ENCODE results near the gene SLC38A11.

Gene SLC38A11

GRCh38 chr2:164969909-164970690, 14.8 kb upstream of the SLC38A11 start:
- no peak for DNase-seq (ENCODE audit: low spot score)

- DNase-seq (ENCODE audit: low spot score) = peak; percentile 56
These were observed 12.5 kb upstream of the SLC38A11 start for GRCh38 chr2:164967781-164968228.

GRCh38 chr2:164967361-164967760, 12.0 kb upstream of the SLC38A11 start:
- DNase-seq (ENCODE audit: low spot score) = no peak

- DNase-seq (ENCODE audit: low spot score) = no peak
These were observed 9.4 kb upstream of the SLC38A11 start for GRCh38 chr2:164964700-164965099.

GRCh38 chr2:164960159-164960558, 4.8 kb upstream of the SLC38A11 start:
- DNase-seq (ENCODE audit: low spot score) = no peak

GRCh38 chr2:164954186-164954585, 1.1 kb downstream of the SLC38A11 start:
- no peak for DNase-seq (ENCODE audit: low spot score)

GRCh38 chr2:164953279-164953678, 2.0 kb downstream of the SLC38A11 start:
- no peak for DNase-seq (ENCODE audit: low spot score)

- no peak for DNase-seq (ENCODE audit: low spot score)
These were observed 3.1 kb downstream of the SLC38A11 start for GRCh38 chr2:164952057-164952702.

- no peak for DNase-seq (ENCODE audit: low spot score)
These were observed 6.8 kb downstream of the SLC38A11 start for GRCh38 chr2:164948540-164948939.

- DNase-seq (ENCODE audit: low spot score) = no peak
These were observed 8.0 kb downstream of the SLC38A11 start for GRCh38 chr2:164947281-164947680.

- DNase-seq (ENCODE audit: low spot score) = no peak
These were observed 12.0 kb downstream of the SLC38A11 start for GRCh38 chr2:164943289-164943688.

- DNase-seq (ENCODE audit: low spot score) = no peak
These were observed 17.4 kb downstream of the SLC38A11 start for GRCh38 chr2:164937864-164938401.

- no peak for DNase-seq (ENCODE audit: low spot score)
These were observed 19.9 kb downstream of the SLC38A11 start for GRCh38 chr2:164935118-164936101.

- DNase-seq (ENCODE audit: low spot score) = no peak
These were observed 20.8 kb downstream of the SLC38A11 start for GRCh38 chr2:164934401-164935117.

GRCh38 chr2:164933671-164934189, 21.6 kb downstream of the SLC38A11 start:
- DNase-seq (ENCODE audit: low spot score) = no peak

- DNase-seq (ENCODE audit: low spot score) = no peak
These were observed 22.9 kb downstream of the SLC38A11 start for GRCh38 chr2:164932377-164932776.

- DNase-seq (ENCODE audit: low spot score) = no peak
These were observed 27.1 kb downstream of the SLC38A11 start for GRCh38 chr2:164928101-164928673.

- peak; percentile 18 for DNase-seq (ENCODE audit: low spot score)
These were observed 33.2 kb downstream of the SLC38A11 start for GRCh38 chr2:164922134-164922533.

GRCh38 chr2:164920430-164920829, 34.9 kb downstream of the SLC38A11 start:
- DNase-seq (ENCODE audit: low spot score) = peak; percentile 60

- DNase-seq (ENCODE audit: low spot score) = no peak
These were observed 37.9 kb downstream of the SLC38A11 start for GRCh38 chr2:164917296-164917903.
